Body of pancreas (tissue), 4 donors: ENCODE data around the gene NKD1.

Experiments
- CTCF ChIP-seq, 7 experiments: fragments of 450-650 bp in 4 of 7; fragments of 200-600 bp in 3 of 7; sonication (generic) in 3 of 7; IDR thresholded peaks; one replicate each; pipeline ENCODE4 v1.5.1; 2016 to 2019; ENCODE audit warnings: antibody characterized with exemption in 7 of 7
- POLR2A ChIP-seq, 3 donors: fragments of 450-650 bp; IDR thresholded peaks; one replicate each; pipeline ENCODE4 v1.6.1; 2016; ENCODE audit warnings: antibody characterized with exemption in 3 of 3, mild to moderate bottlenecking in 2 of 3

- TF ChIP-seq CTCF (IDR thresholded peaks at IDR 0.05) (no peak), POLR2A (IDR thresholded peaks at IDR 0.05) (no peak)
These were observed 55.2 kb downstream of the NKD1 start for GRCh38 chr16:50603206-50604064.
